CD8-positive, alpha-beta memory T cell (primary cell): Measurements from ENCODE around the gene MOB3B. TPM values are rescaled to one million over a fixed set of nuclear protein-coding genes. Genes with fewer than 3 reads are reported as not detected.

Experiments
- CTCF ChIA-PET: fragments of 350-600 bp; sonication (Branson Sonifier 250); formaldehyde crosslinking; loops from one replicate; lab custom pipeline; 2021; ENCODE audit warnings: antibody characterized with exemption; lab: Charles Lee
- POLR2A ChIA-PET: fragments of 350-600 bp; sonication (Branson Sonifier 250); formaldehyde crosslinking; loops from one replicate; lab custom pipeline; 2021; ENCODE audit warnings: antibody characterized with exemption; lab: Charles Lee
- DNase-seq, 5 donors: peaks; one replicate each; pipeline versions ENCODE4 v3.0.0 to v3.0.0-alpha.2; 2020 to 2022; ENCODE audit warnings: mixed read lengths in 1 of 5
- H3K27ac ChIP-seq: one replicate; pipeline ENCODE4 v1.7.0; 2013; ENCODE audit warnings: low read depth, mild to moderate bottlenecking, low read length, moderate library complexity
- H3K27me3 ChIP-seq: 2 replicates; pipeline ENCODE4 v1.7.0; 2013; ENCODE audit warnings: low read length, mild to moderate bottlenecking; ENCODE audit not compliant: insufficient read depth, poor library complexity, severe bottlenecking
- H3K36me3 ChIP-seq: 2 replicates; pipeline ENCODE4 v1.7.0; 2013; ENCODE audit warnings: mild to moderate bottlenecking, low read length, moderate library complexity; ENCODE audit not compliant: insufficient read depth
- H3K4me1 ChIP-seq: 2 replicates; pipeline ENCODE4 v1.7.0; 2013; ENCODE audit warnings: mild to moderate bottlenecking, low read length, moderate library complexity; ENCODE audit not compliant: insufficient read depth
- H3K4me3 ChIP-seq: 2 replicates; pipeline ENCODE4 v1.7.0; 2013; ENCODE audit warnings: mild to moderate bottlenecking, low read length
- H3K9me3 ChIP-seq: 2 replicates; pipeline ENCODE4 v1.7.0; 2013; ENCODE audit warnings: mild to moderate bottlenecking, low read length
- H3K27ac Mint-ChIP-seq, 8 donors: one replicate each; pipeline ENCODE4 v1.8.0; 2020 to 2021; ENCODE audit warnings: mixed read lengths in 8 of 8, mild to moderate bottlenecking in 6 of 8, inconsistent platforms in 3 of 8, moderate library complexity in 3 of 8
- H3K27me3 Mint-ChIP-seq, 2 donors: one replicate each; pipeline ENCODE4 v1.8.0; 2020 to 2021; ENCODE audit warnings: mixed read lengths in 2 of 2, mild to moderate bottlenecking in 1 of 2, moderate library complexity in 1 of 2
- H3K36me3 Mint-ChIP-seq, 3 donors: one replicate each; pipeline ENCODE4 v1.8.0; 2020 to 2021; ENCODE audit warnings: mixed read lengths in 3 of 3, inconsistent platforms in 1 of 3, mild to moderate bottlenecking in 1 of 3
- H3K4me1 Mint-ChIP-seq, 3 donors: one replicate each; pipeline ENCODE4 v1.8.0; 2020 to 2021; ENCODE audit warnings: mixed read lengths in 3 of 3, inconsistent platforms in 1 of 3, mild to moderate bottlenecking in 1 of 3
- H3K4me3 Mint-ChIP-seq, 7 donors: one replicate each; pipeline ENCODE4 v1.8.0; 2020 to 2021; ENCODE audit warnings: mixed read lengths in 7 of 7, mild to moderate bottlenecking in 6 of 7, moderate library complexity in 4 of 7, inconsistent platforms in 2 of 7
- H3K9me3 Mint-ChIP-seq, 5 donors: one replicate each; pipeline ENCODE4 v1.8.0; 2020 to 2022; ENCODE audit warnings: mixed read lengths in 5 of 5, mild to moderate bottlenecking in 3 of 5, moderate library complexity in 2 of 5, inconsistent platforms in 1 of 5
- polyA plus RNA-seq: library from polyadenylated mRNA; unstranded; fragments of 300-500 nt; fragmentation: Illumina TruSeq; gene quantifications from one replicate; pipeline ENCODE4 v1.2.3, GENCODE V29; 2021
- total RNA-seq, 2 experiments: library from RNA; stranded (reverse); gene quantifications; one replicate each; pipeline ENCODE4 v1.2.3, GENCODE V29; 2021

The MOB3B gene
- total and polyA plus RNA-seq, 3 experiments from 2014 or later: 0.07 to 0.29 (median 0.20) TPM

GRCh38 chr9:27365707-27366376 lies 163.8 kb downstream of the MOB3B start:
- ChIA-PET POLR2A (no interaction called here), CTCF (no interaction called here)
- Histone ChIP-seq H3K4me1 (peaks cover 19% of the 10 kb centered on the region), H3K27me3 (no peaks in the 10 kb centered on the region), H3K36me3 (no peaks in the 10 kb centered on the region), H3K27ac (no peak overlapping the region), H3K9me3 (no peaks in the 10 kb centered on the region), H3K4me3 (no peak overlapping the region)
- Mint-ChIP-seq H3K27me3 (peaks cover 2 to 8% of the 10 kb centered on the region in 2 donors), H3K4me3 (no peak overlapping the region), H3K9me3 (no peaks in the 10 kb centered on the region), H3K27ac (peak overlapping the region in 5 of 8 donors; percentile 4 to 88 (median 57)), H3K4me1 (peaks cover 15 to 20% (median 16%) of the 10 kb centered on the region in 3 donors), H3K36me3 (no peaks in the 10 kb centered on the region)
- DNase-seq: peak in 2 of 5 donors; percentile 2 to 16

- no peaks in the 10 kb centered on the region for H3K36me3 Mint-ChIP-seq
- H3K27me3 Mint-ChIP-seq: no peaks in the 10 kb centered on the region
- H3K9me3 ChIP-seq: no peaks in the 10 kb centered on the region
- no peak overlapping the region for H3K4me3 ChIP-seq
- H3K4me3 Mint-ChIP-seq: no peak overlapping the region
- no peak overlapping the region for H3K27ac Mint-ChIP-seq
- H3K36me3 ChIP-seq: no peaks in the 10 kb centered on the region
- ChIA-PET POLR2A (no interaction called here), CTCF (no interaction called here)
- peaks cover 15 to 20% (median 16%) of the 10 kb centered on the region in 3 donors for H3K4me1 Mint-ChIP-seq
- H3K4me1 ChIP-seq: peaks cover 19% of the 10 kb centered on the region
- DNase-seq: no peak
- no peaks in the 10 kb centered on the region for H3K27me3 ChIP-seq
- no peaks in the 10 kb centered on the region for H3K9me3 Mint-ChIP-seq
- no peak overlapping the region for H3K27ac ChIP-seq
These were observed 167.0 kb downstream of the MOB3B start for GRCh38 chr9:27362447-27363210.

- no peaks in the 10 kb centered on the region for H3K36me3 ChIP-seq
- H3K9me3 Mint-ChIP-seq: no peaks in the 10 kb centered on the region
- no peak overlapping the region for H3K27ac Mint-ChIP-seq
- ChIA-PET POLR2A (no interaction called here), CTCF (no interaction called here)
- peaks cover 7 to 10% (median 10%) of the 10 kb centered on the region in 3 donors for H3K4me1 Mint-ChIP-seq
- H3K4me3 ChIP-seq: no peak overlapping the region
- no peak overlapping the region for H3K4me3 Mint-ChIP-seq
- H3K4me1 ChIP-seq: peaks cover 10% of the 10 kb centered on the region
- no peak overlapping the region for H3K27ac ChIP-seq
- no peaks in the 10 kb centered on the region for H3K27me3 ChIP-seq
- no peaks in the 10 kb centered on the region for H3K9me3 ChIP-seq
- H3K36me3 Mint-ChIP-seq: no peaks in the 10 kb centered on the region
- H3K27me3 Mint-ChIP-seq: no peaks in the 10 kb centered on the region
- no peak for DNase-seq
These were observed 168.1 kb downstream of the MOB3B start for GRCh38 chr9:27361492-27361891.

DNA sequence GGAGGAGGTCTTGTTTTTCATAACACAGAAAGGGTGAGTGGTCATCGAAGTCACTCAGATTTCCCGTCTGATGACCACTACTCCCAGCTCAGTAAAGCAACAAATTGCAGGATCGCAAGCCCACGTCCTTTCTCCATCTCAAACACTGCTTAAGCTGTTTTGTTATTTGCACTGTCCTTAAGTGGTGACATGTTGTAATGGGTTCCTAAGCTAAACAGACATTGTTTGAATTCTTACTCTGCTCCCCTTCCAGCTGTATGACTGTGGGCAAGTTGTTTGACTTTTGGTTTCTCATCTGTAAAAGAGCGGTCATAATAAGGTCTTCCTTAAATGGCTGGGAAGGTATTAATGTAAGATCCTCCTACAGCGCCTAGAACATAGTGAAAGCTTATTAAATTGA lies 169.9 kb downstream of the MOB3B start:
- H3K27ac Mint-ChIP-seq: no peak overlapping the region
- CTCF ChIA-PET: interaction anchor here (2.1 kb wide), 1 partner anchor 26 kb away, joined by 6 read pairs; no protein-coding TSS in a partner anchor
- H3K9me3 Mint-ChIP-seq: no peaks in the 10 kb centered on the region
- Histone ChIP-seq H3K36me3 (no peaks in the 10 kb centered on the region), H3K4me1 (no peaks in the 10 kb centered on the region), H3K27ac (no peak overlapping the region), H3K27me3 (no peaks in the 10 kb centered on the region), H3K4me3 (no peak overlapping the region), H3K9me3 (no peaks in the 10 kb centered on the region)
- POLR2A ChIA-PET: no interaction called here
- no peaks in the 10 kb centered on the region for H3K27me3 Mint-ChIP-seq
- no peaks in the 10 kb centered on the region for H3K36me3 Mint-ChIP-seq
- no peaks in the 10 kb centered on the region for H3K4me1 Mint-ChIP-seq
- no peak for DNase-seq
- no peak overlapping the region for H3K4me3 Mint-ChIP-seq

GRCh38 chr9:27358007-27358406 lies 171.6 kb downstream of the MOB3B start:
- H3K4me3 ChIP-seq: no peak overlapping the region
- Mint-ChIP-seq H3K4me1 (peaks cover 1 to 5% (median 2%) of the 10 kb centered on the region in 3 donors), H3K27me3 (no peaks in the 10 kb centered on the region), H3K27ac (no peak overlapping the region), H3K4me3 (no peak overlapping the region), H3K9me3 (no peaks in the 10 kb centered on the region), H3K36me3 (no peaks in the 10 kb centered on the region)
- ChIA-PET CTCF (no interaction called here), POLR2A (no interaction called here)
- no peaks in the 10 kb centered on the region for H3K4me1 ChIP-seq
- no peaks in the 10 kb centered on the region for H3K27me3 ChIP-seq
- no peak overlapping the region for H3K27ac ChIP-seq
- no peaks in the 10 kb centered on the region for H3K9me3 ChIP-seq
- H3K36me3 ChIP-seq: no peaks in the 10 kb centered on the region
- no peak for DNase-seq

DNA sequence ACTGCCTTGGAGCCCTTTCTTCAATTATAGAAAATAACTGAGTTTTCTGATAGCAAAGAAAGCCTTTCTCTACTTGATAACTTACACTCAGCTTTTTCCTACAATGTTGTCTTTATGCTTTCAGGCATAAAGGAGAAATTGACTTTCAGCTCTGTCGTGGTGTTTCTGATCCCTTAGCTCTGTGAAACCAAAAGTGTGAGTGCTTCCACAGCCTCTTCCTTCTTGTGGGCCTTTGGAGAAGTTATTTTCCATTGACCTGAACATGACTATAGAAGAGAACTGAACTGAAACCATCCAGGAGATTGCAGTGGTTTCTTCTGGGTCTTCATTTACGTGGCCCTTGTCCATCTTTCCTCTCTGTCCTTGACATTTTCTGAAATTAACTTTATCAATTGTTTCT lies 173.2 kb downstream of the MOB3B start:
- H3K4me3 ChIP-seq: no peak overlapping the region
- POLR2A ChIA-PET: no interaction called here
- no peaks in the 10 kb centered on the region for H3K36me3 ChIP-seq
- no peaks in the 10 kb centered on the region for H3K9me3 ChIP-seq
- H3K27me3 ChIP-seq: no peaks in the 10 kb centered on the region
- no peak overlapping the region for H3K4me3 Mint-ChIP-seq
- CTCF ChIA-PET: no interaction called here
- no peaks in the 10 kb centered on the region for H3K4me1 ChIP-seq
- no peak overlapping the region for H3K27ac Mint-ChIP-seq
- no peak for DNase-seq
- H3K27me3 Mint-ChIP-seq: no peaks in the 10 kb centered on the region
- no peaks in the 10 kb centered on the region for H3K36me3 Mint-ChIP-seq
- no peak overlapping the region for H3K27ac ChIP-seq
- H3K4me1 Mint-ChIP-seq: peaks cover 6 to 12% (median 11%) of the 10 kb centered on the region in 3 donors
- no peaks in the 10 kb centered on the region for H3K9me3 Mint-ChIP-seq

- Mint-ChIP-seq H3K4me3 (no peak overlapping the region), H3K27ac (no peak overlapping the region), H3K4me1 (peaks cover 6 to 12% (median 11%) of the 10 kb centered on the region in 3 donors), H3K27me3 (no peaks in the 10 kb centered on the region), H3K9me3 (no peaks in the 10 kb centered on the region), H3K36me3 (no peaks in the 10 kb centered on the region)
- no peaks in the 10 kb centered on the region for H3K4me1 ChIP-seq
- POLR2A ChIA-PET: no interaction called here
- H3K36me3 ChIP-seq: no peaks in the 10 kb centered on the region
- DNase-seq: no peak
- H3K27me3 ChIP-seq: no peaks in the 10 kb centered on the region
- CTCF ChIA-PET: no interaction called here
- no peak overlapping the region for H3K4me3 ChIP-seq
- no peak overlapping the region for H3K27ac ChIP-seq
- no peaks in the 10 kb centered on the region for H3K9me3 ChIP-seq
These were observed 174.4 kb downstream of the MOB3B start for GRCh38 chr9:27355166-27355565.

- no peak overlapping the region for H3K27ac ChIP-seq
- no peak overlapping the region for H3K27ac Mint-ChIP-seq
- H3K27me3 Mint-ChIP-seq: no peaks in the 10 kb centered on the region
- peaks cover 6 to 12% (median 11%) of the 10 kb centered on the region in 3 donors for H3K4me1 Mint-ChIP-seq
- no peak overlapping the region for H3K4me3 ChIP-seq
- H3K36me3 Mint-ChIP-seq: no peaks in the 10 kb centered on the region
- no peak for DNase-seq
- H3K27me3 ChIP-seq: no peaks in the 10 kb centered on the region
- POLR2A ChIA-PET: no interaction called here
- no peak overlapping the region for H3K4me3 Mint-ChIP-seq
- no peaks in the 10 kb centered on the region for H3K36me3 ChIP-seq
- H3K4me1 ChIP-seq: no peaks in the 10 kb centered on the region
- H3K9me3 ChIP-seq: no peaks in the 10 kb centered on the region
- CTCF ChIA-PET: interaction anchor here (0.8 kb wide), 1 partner anchor 20 kb away, joined by 3 read pairs; no protein-coding TSS in a partner anchor
- no peaks in the 10 kb centered on the region for H3K9me3 Mint-ChIP-seq
These were observed 176.0 kb downstream of the MOB3B start for GRCh38 chr9:27353474-27354229.
